IMR-90 (cell line): Measurements from ENCODE around the gene DYRK1A. TPM values are rescaled to one million over a fixed set of nuclear protein-coding genes. Genes with fewer than 3 reads are reported as not detected.

Experiments
- ATAC-seq: fragments of 200-7000 bp; cut with Tn5 transposase; 2 replicates; pipeline ENCODE4 v1.9.1; 2020; ENCODE audit warnings: low read depth, mild to moderate bottlenecking, moderate library complexity
- BruUV-seq: library from RNA; stranded (reverse); fragments of 400-500 nt; replicated peaks from 2 replicates; lab custom pipeline; 2021; lab: Mats Ljungman, UMichigan
- CTCF ChIA-PET: fragments of 300-600 bp; formaldehyde crosslinking; extraction: SDS; loops from one replicate; lab custom pipeline; 2021; ENCODE audit warnings: antibody characterized with exemption; lab: Yijun Ruan, JAX
- POLR2A ChIA-PET: fragments of 300-600 bp; sonication (Branson Sonifier 250); formaldehyde crosslinking; loops from one replicate; lab custom pipeline; 2022; ENCODE audit warnings: antibody characterized with exemption; ENCODE audit not compliant: unreplicated experiment; lab: Charles Lee
- DNase-seq: peaks from one replicate; pipeline ENCODE4 v3.0.0; 2013
- H2AFZ ChIP-seq: replicated peaks from 2 replicates; pipeline ENCODE3; 2013; ENCODE audit warnings: low read length, mild to moderate bottlenecking; ENCODE audit not compliant: poor library complexity
- H2AK5ac ChIP-seq: 2 replicates; pipeline ENCODE4 v1.6.1; 2013; ENCODE audit warnings: low read depth, low read length, inconsistent platforms
- H2AK9ac ChIP-seq: replicated peaks from 2 replicates; pipeline ENCODE3; 2013; ENCODE audit warnings: mild to moderate bottlenecking, low read depth, low read length, moderate library complexity; ENCODE audit not compliant: poor library complexity
- H2BK120ac ChIP-seq: 2 replicates; pipeline ENCODE4 v1.6.1; 2013; ENCODE audit warnings: low read depth, low read length, inconsistent platforms
- H2BK15ac ChIP-seq: 3 replicates; pipeline ENCODE4 v1.6.1; 2013; ENCODE audit warnings: low read depth, low read length, inconsistent platforms
- H2BK20ac ChIP-seq: 2 replicates; pipeline ENCODE4 v1.6.1; 2013; ENCODE audit warnings: low read depth, mild to moderate bottlenecking, inconsistent platforms, low read length, moderate library complexity
- H2BK5ac ChIP-seq: 2 replicates; pipeline ENCODE4 v1.6.1; 2013; ENCODE audit warnings: mild to moderate bottlenecking, low read depth, low read length, inconsistent platforms; ENCODE audit not compliant: poor library complexity, severe bottlenecking
- H3K14ac ChIP-seq: replicated peaks from 2 replicates; pipeline ENCODE4 v1.6.1; 2013; ENCODE audit warnings: low read depth, low read length, inconsistent platforms
- H3K18ac ChIP-seq: 2 replicates; pipeline ENCODE4 v1.6.1; 2013; ENCODE audit warnings: low read depth, low read length, control low read depth
- H3K23ac ChIP-seq: 2 replicates; pipeline ENCODE4 v1.6.1; 2013; ENCODE audit warnings: low read depth, low read length, inconsistent platforms
- H3K27ac ChIP-seq: 2 replicates; pipeline ENCODE4 v1.5.1; 2013; ENCODE audit warnings: mild to moderate bottlenecking, control low read depth, low read length; ENCODE audit not compliant: insufficient read depth
- H3K27me3 ChIP-seq: 2 replicates; pipeline ENCODE4 v1.6.1; 2013; ENCODE audit warnings: low read length; ENCODE audit not compliant: control insufficient read depth, insufficient read depth
- H3K36me3 ChIP-seq: 2 replicates; pipeline ENCODE4 v1.6.1; 2013; ENCODE audit warnings: low read length, mixed read lengths; ENCODE audit not compliant: control insufficient read depth, insufficient read depth
- H3K4ac ChIP-seq: 2 replicates; pipeline ENCODE4 v1.6.1; 2013; ENCODE audit warnings: low read depth, low read length, inconsistent platforms
- H3K4me1 ChIP-seq: 2 replicates; pipeline ENCODE4 v1.6.1; 2013; ENCODE audit warnings: low read length, mixed read lengths; ENCODE audit not compliant: control insufficient read depth, insufficient read depth
- H3K4me2 ChIP-seq: 2 replicates; pipeline ENCODE4 v1.6.1; 2013; ENCODE audit warnings: low read depth, mild to moderate bottlenecking, control low read depth, low read length, moderate library complexity
- H3K4me3 ChIP-seq: 2 replicates; pipeline ENCODE4 v1.5.1; 2013; ENCODE audit warnings: low read depth, mild to moderate bottlenecking, control low read depth, low read length, moderate library complexity; ENCODE audit not compliant: insufficient read depth
- H3K56ac ChIP-seq: 2 replicates; pipeline ENCODE4 v1.6.1; 2013; ENCODE audit warnings: low read length, inconsistent platforms; ENCODE audit not compliant: insufficient read depth; ENCODE audit errors: extremely low read depth
- H3K79me1 ChIP-seq, 2 experiments: 2 replicates each; pipeline ENCODE4 v1.6.1; 2013; ENCODE audit warnings: low read length in 2 of 2, inconsistent platforms in 1 of 2, low read depth in 1 of 2
- H3K9ac ChIP-seq: 2 replicates; pipeline ENCODE4 v1.6.1; 2013; ENCODE audit warnings: low read depth, low read length, control low read depth
- H3K9me1 ChIP-seq: 2 replicates; pipeline ENCODE4 v1.6.1; 2013; ENCODE audit warnings: low read length, inconsistent platforms; ENCODE audit not compliant: insufficient read depth
- H3K9me3 ChIP-seq: 2 replicates; pipeline ENCODE4 v1.6.1; 2013; ENCODE audit warnings: low read length; ENCODE audit not compliant: control insufficient read depth, insufficient read depth
- H4K20me1 ChIP-seq: 2 replicates; pipeline ENCODE4 v1.6.1; 2013; ENCODE audit warnings: low read length, inconsistent platforms; ENCODE audit not compliant: insufficient read depth
- H4K5ac ChIP-seq: 2 replicates; pipeline ENCODE4 v1.6.1; 2013; ENCODE audit warnings: mild to moderate bottlenecking, low read depth, low read length, control low read depth
- H4K8ac ChIP-seq, 2 experiments: 2 replicates each; pipeline ENCODE4 v1.6.1; 2013; ENCODE audit warnings: low read depth in 2 of 2, low read length in 2 of 2, control low read depth in 1 of 2, inconsistent platforms in 1 of 2
- H4K91ac ChIP-seq: 2 replicates; pipeline ENCODE4 v1.6.1; 2013; ENCODE audit warnings: low read depth, low read length, inconsistent platforms; ENCODE audit not compliant: insufficient read depth
- FOS ChIP-seq: fragments of 150-350 bp; IDR thresholded peaks from 2 replicates; pipeline ENCODE4 v1.6.1; 2016; ENCODE audit warnings: low read depth, low read length
- MXI1 ChIP-seq: IDR thresholded peaks from 2 replicates; pipeline ENCODE4 v1.6.1; 2012; ENCODE audit warnings: low read depth, mild to moderate bottlenecking, low read length, moderate library complexity, borderline replicate concordance
- SMC3 ChIP-seq: fragments of 150-350 bp; IDR thresholded peaks from 2 replicates; pipeline ENCODE4 v1.6.1; 2016; ENCODE audit warnings: low read depth, mild to moderate bottlenecking, antibody characterized with exemption, low read length, moderate library complexity
- WGBS, 2 experiments: methylation state at CpG; one replicate each; pipeline versions ENCODE4 v1.1.5 to v1.1.7; 2013; ENCODE audit warnings: missing lambda C conversion rate in 2 of 2; ENCODE audit not compliant: insufficient read length in 1 of 2; ENCODE audit errors: extremely low coverage in 2 of 2; 5-methylcytosine and 5-hydroxymethylcytosine counted together
- dilution Hi-C: fragments of 300-500 bp; cut with HindIII; formaldehyde crosslinking; loops from one replicate; pipeline ENCODE4 v1.14.3; 2018; ENCODE audit warnings: low sequenced_read_pairs; ENCODE audit not compliant: unreplicated experiment
- in situ Hi-C: fragments of 300-500 bp; cut with MboI; formaldehyde crosslinking; loops from 3 replicates; pipeline ENCODE4 v1.14.3; 2019; ENCODE audit warnings: low sequenced_read_pairs, inconsistent platforms, mixed read lengths
- intact Hi-C: fragments of 100-400 bp; cut with micrococcal nuclease; formaldehyde crosslinking; loops from 2 replicates; pipeline ENCODE4 v1.10.0; 2022
- polyA plus RNA-seq, 3 experiments: library from polyadenylated mRNA; depleted of rRNA; stranded (reverse); fragments of >200 nt; gene quantifications; 2 replicates each; pipeline ENCODE4 v1.2.3, GENCODE V29; 2012; ENCODE audit warnings: low replicate concordance in 1 of 3
- total RNA-seq: library from RNA; depleted of rRNA; stranded (reverse); fragments of >200 nt; gene quantifications from 2 replicates; pipeline ENCODE4 v1.2.3, GENCODE V29; 2012
- TF ChIP-seq, protein P1 (sequence below): fragments of 150-350 bp; IDR thresholded peaks from 2 replicates; pipeline ENCODE4 v1.6.1; 2017; ENCODE audit warnings: mild to moderate bottlenecking, antibody characterized with exemption, low read length, low read depth

DYRK1A gene
- total and polyA plus RNA-seq, 2 of the 4 experiments (the other 2 are of a cell fraction), result 18.6 to 50.5 TPM

DNA sequence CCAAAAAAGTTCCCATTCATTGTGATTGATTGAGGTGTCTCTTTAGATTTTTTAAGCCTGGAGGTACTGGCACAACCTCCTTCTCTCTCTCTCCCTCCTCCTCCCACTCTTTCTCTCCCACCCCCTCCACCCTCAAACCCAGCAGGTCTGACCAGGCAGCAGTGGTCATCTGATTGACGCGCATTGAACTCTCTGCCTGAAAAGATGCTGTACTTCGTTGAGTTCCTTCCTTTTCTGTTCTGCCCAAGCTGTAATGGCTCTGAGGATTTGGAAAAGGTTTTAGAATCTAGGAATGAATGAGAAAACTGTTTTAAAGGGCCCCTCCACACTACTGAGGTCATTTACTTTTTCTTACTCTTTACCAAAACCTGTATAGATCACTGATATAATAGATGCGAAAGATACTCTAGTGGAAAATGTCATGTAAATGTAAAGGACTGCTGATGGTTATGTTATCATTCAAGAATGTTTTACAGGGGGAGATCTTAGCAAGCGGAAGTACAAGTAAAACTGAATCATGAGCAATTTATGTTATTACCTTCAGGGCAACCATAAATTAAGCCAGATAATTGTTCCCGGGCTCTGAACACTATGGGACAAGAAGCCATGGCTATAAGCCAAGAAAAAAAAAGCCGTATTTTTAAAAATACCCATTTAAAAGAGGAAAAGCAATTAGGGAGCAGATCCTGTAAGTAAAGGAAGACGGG lies 25.2 kb upstream of the DYRK1A start:
- peak overlapping the region; percentile 61 for H2AFZ ChIP-seq
- H3K4me2 ChIP-seq, result no peak overlapping the region
- no peak overlapping the region for H3K27ac ChIP-seq

More for the DNA sequence above, 25.2 kb upstream of the DYRK1A start:
- no peak overlapping the region for H4K91ac ChIP-seq
- BruUV-seq, result no TSS peak
- CTCF ChIA-PET, result no interaction called here
- peaks cover 5% of the 10 kb centered on the region for H3K4me1 ChIP-seq
- H3K18ac ChIP-seq, result no peak overlapping the region
- H3K79me1 ChIP-seq, result no peaks in the 10 kb centered on the region
- H3K9me1 ChIP-seq, result peaks cover 4% of the 10 kb centered on the region; the same call in 1 of the 2 replicates
- no peaks in the 10 kb centered on the region for H4K20me1 ChIP-seq
- H3K56ac ChIP-seq, result no peak overlapping the region
- dilution Hi-C loops (no loop called here), intact Hi-C loops (no loop called here), in situ Hi-C loops (no loop called here)
- peak overlapping the region in 1 of 2 experiments; percentile 34; a peak in 1 of 4 replicates for H4K8ac ChIP-seq
- ATAC-seq (no peak), DNase-seq (peak; percentile 10)
- peak overlapping the region; percentile 27; the same call in 1 of the 2 replicates for H2BK20ac ChIP-seq
- no peaks in the 10 kb centered on the region for H3K9me3 ChIP-seq
- peak overlapping the region; percentile 54; the same call in 1 of the 2 replicates for H3K4ac ChIP-seq
- no peak overlapping the region for H3K23ac ChIP-seq
- no peak overlapping the region for H3K4me3 ChIP-seq
- H2BK120ac ChIP-seq, result peak overlapping the region; percentile 70
- H3K27me3 ChIP-seq, result no peaks in the 10 kb centered on the region
- H2AK9ac ChIP-seq, result no peak overlapping the region
- no CpG with 5 or more reads among the region's 8 CpGs for WGBS, 2 experiments
- no peak overlapping the region for H3K9ac ChIP-seq
- TF ChIP-seq MXI1, result no peak
- TF ChIP-seq FOS, result no peak
- no peak for TF ChIP-seq SMC3
- TF ChIP-seq, protein P1, sequence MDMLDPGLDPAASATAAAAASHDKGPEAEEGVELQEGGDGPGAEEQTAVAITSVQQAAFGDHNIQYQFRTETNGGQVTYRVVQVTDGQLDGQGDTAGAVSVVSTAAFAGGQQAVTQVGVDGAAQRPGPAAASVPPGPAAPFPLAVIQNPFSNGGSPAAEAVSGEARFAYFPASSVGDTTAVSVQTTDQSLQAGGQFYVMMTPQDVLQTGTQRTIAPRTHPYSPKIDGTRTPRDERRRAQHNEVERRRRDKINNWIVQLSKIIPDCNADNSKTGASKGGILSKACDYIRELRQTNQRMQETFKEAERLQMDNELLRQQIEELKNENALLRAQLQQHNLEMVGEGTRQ, result no peak
- H3K36me3 ChIP-seq, result no peaks in the 10 kb centered on the region
- POLR2A ChIA-PET, result no interaction called here
- H3K14ac ChIP-seq, result no peak overlapping the region
- H2AK5ac ChIP-seq, result no peak overlapping the region
- no peak overlapping the region for H2BK5ac ChIP-seq
- no peak overlapping the region for H4K5ac ChIP-seq
- no peak overlapping the region for H2BK15ac ChIP-seq
